Mucosa of stomach (tissue), 1 donor: ENCODE results near the gene MCF2L2.
A peak's percentile ranks its signal among the peaks of the same experiment; 100 is the strongest.
"Not testable (repeated sequence)": the region's sequence is repeated elsewhere in the genome, so short reads cannot be mapped to it uniquely, and the experiment has no call there.

Source experiments
- H3K27me3 ChIP-seq: one replicate; pipeline ENCODE4 v1.7.0; 2013; ENCODE audit warnings: mild to moderate bottlenecking, low read length; ENCODE audit not compliant: control insufficient read depth, insufficient read depth
- H3K36me3 ChIP-seq: one replicate; pipeline ENCODE4 v1.7.0; 2013; ENCODE audit warnings: low read length; ENCODE audit not compliant: control insufficient read depth, insufficient read depth
- H3K4me1 ChIP-seq: one replicate; pipeline ENCODE4 v1.7.0; 2013; ENCODE audit warnings: mild to moderate bottlenecking, low read length; ENCODE audit not compliant: control insufficient read depth, insufficient read depth
- H3K4me3 ChIP-seq: one replicate; pipeline ENCODE4 v1.7.0; 2013; ENCODE audit warnings: low read length
- H3K9ac ChIP-seq: one replicate; pipeline ENCODE4 v1.7.0; 2013; ENCODE audit warnings: mild to moderate bottlenecking, low read length, moderate library complexity
- H3K9me3 ChIP-seq: one replicate; pipeline ENCODE4 v1.7.0; 2013; ENCODE audit warnings: mild to moderate bottlenecking, low read length, moderate library complexity; ENCODE audit not compliant: control insufficient read depth
- donor health status: Pancreatic carcinoma.

Gene MCF2L2

DNA sequence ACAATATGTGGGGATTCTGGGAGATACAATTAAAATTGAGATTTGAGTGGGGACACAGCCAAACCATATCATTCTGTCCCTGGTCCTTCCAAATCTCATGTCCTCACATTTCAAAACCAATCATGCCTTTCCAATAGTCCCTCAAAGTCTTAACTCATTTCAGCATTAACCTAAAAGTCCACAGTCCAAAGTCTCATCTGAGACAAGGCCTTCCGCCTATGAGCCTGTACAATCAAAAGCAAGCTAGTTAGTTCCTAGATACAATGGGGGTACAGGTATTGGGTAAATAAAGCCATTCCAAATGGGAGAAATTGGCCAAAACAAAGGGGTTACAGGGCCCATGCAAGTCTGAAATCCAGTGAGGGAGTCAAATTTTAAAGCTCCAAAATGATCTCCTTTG lies 260.4 kb downstream of the MCF2L2 start:
- not testable (repeated sequence) for H3K4me3 ChIP-seq, H3K36me3 ChIP-seq, H3K4me1 ChIP-seq, H3K9ac ChIP-seq, H3K9me3 ChIP-seq, H3K27me3 ChIP-seq

DNA sequence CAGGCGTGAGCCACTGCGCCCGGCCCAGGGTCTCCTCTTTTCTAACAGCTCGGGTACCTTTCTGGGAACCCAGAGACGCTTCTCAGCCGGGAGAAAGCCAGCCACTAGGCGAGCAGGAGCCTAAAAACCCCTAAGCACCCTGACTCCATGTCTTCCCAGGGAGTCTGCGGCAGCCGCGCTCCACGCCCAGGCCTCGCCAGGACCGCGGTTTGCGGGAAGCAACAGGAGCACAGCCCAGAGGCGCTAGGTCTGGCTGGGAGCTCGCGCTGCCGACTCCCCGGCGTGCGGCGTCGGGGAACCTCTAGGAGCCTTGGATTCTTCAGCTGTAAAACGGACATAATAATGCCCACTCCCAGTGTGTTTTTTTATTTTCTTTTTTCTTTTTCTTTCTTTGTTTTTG lies 264.9 kb downstream of the MCF2L2 start:
- H3K4me1 ChIP-seq = no peaks in the 10 kb centered on the region
- no peaks in the 10 kb centered on the region for H3K9me3 ChIP-seq
- H3K27me3 ChIP-seq = peaks cover 9% of the 10 kb centered on the region
- H3K9ac ChIP-seq = no peak overlapping the region
- H3K36me3 ChIP-seq = no peaks in the 10 kb centered on the region
- H3K4me3 ChIP-seq = no peak overlapping the region

GRCh38 chr3:183161552-183162336 lies 266.7 kb downstream of the MCF2L2 start:
- H3K36me3 ChIP-seq = no peaks in the 10 kb centered on the region
- peak overlapping the region; percentile 58 for H3K4me3 ChIP-seq
- H3K4me1 ChIP-seq = no peaks in the 10 kb centered on the region
- no peaks in the 10 kb centered on the region for H3K9me3 ChIP-seq
- H3K9ac ChIP-seq = peak overlapping the region; percentile 26
- peaks cover 9% of the 10 kb centered on the region for H3K27me3 ChIP-seq

DNA sequence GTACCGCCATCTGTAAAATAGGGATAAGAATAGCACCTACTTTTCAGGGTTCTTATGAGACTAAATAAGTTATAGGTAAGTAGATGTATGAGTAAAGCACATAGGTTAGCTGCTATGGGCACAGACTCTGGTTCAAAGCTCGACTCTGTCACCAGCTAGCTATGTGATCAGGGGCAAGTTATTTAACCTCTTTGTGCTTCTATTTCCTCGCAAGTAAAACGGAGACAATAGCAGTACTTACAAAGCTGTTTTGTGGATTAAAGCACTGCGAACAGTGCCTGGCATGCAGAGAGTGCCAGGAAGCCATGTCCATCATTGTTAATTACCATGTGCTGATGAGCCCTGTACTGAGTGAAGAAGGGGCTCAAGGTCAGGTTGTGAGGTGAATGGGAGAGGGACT lies 267.8 kb downstream of the MCF2L2 start:
- H3K9me3 ChIP-seq = no peaks in the 10 kb centered on the region
- no peak overlapping the region for H3K9ac ChIP-seq
- H3K36me3 ChIP-seq = no peaks in the 10 kb centered on the region
- H3K4me1 ChIP-seq = no peaks in the 10 kb centered on the region
- peaks cover 9% of the 10 kb centered on the region for H3K27me3 ChIP-seq
- no peak overlapping the region for H3K4me3 ChIP-seq

GRCh38 chr3:183159333-183159732 lies 269.1 kb downstream of the MCF2L2 start:
- H3K36me3 ChIP-seq = no peaks in the 10 kb centered on the region
- no peaks in the 10 kb centered on the region for H3K9me3 ChIP-seq
- H3K4me3 ChIP-seq = no peak overlapping the region
- H3K9ac ChIP-seq = no peak overlapping the region
- H3K27me3 ChIP-seq = peaks cover 9% of the 10 kb centered on the region
- no peaks in the 10 kb centered on the region for H3K4me1 ChIP-seq

- Histone ChIP-seq H3K4me3 (no peak overlapping the region), H3K9ac (no peak overlapping the region), H3K36me3 (no peaks in the 10 kb centered on the region), H3K27me3 (peaks cover 9% of the 10 kb centered on the region), H3K9me3 (no peaks in the 10 kb centered on the region), H3K4me1 (no peaks in the 10 kb centered on the region)
These were observed 269.8 kb downstream of the MCF2L2 start for GRCh38 chr3:183158551-183159006.

- H3K4me3 ChIP-seq = no peak overlapping the region
- H3K9me3 ChIP-seq = no peaks in the 10 kb centered on the region
- H3K27me3 ChIP-seq = peaks cover 9% of the 10 kb centered on the region
- H3K4me1 ChIP-seq = no peaks in the 10 kb centered on the region
- H3K9ac ChIP-seq = no peak overlapping the region
- H3K36me3 ChIP-seq = no peaks in the 10 kb centered on the region
These were observed 270.3 kb downstream of the MCF2L2 start for GRCh38 chr3:183158113-183158512.

GRCh38 chr3:183156266-183156665 lies 272.2 kb downstream of the MCF2L2 start:
- H3K4me1 ChIP-seq = no peaks in the 10 kb centered on the region
- H3K9ac ChIP-seq = no peak overlapping the region
- H3K27me3 ChIP-seq = no peaks in the 10 kb centered on the region
- H3K4me3 ChIP-seq = no peak overlapping the region
- no peaks in the 10 kb centered on the region for H3K9me3 ChIP-seq
- no peaks in the 10 kb centered on the region for H3K36me3 ChIP-seq

DNA sequence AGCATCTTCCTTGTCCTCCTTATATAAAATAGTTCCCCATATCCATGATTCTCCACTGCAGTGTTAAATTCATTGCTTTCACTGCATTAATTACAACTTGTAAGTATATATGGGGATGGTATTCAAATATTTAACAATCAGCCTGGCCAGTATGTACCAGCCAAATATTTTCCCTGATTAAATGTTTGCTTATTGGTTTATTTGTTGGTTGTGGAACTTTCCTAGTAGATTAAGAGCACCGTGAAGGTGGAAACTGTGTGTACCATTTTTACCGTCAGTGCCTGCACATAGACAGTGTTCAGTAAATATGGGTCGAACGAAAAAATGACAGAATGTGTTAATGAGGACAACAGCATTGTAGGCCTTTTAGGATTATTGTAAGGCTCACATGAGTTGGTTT lies 272.9 kb downstream of the MCF2L2 start:
- Histone ChIP-seq H3K4me3 (no peak overlapping the region), H3K36me3 (no peaks in the 10 kb centered on the region), H3K9ac (no peak overlapping the region), H3K9me3 (no peaks in the 10 kb centered on the region), H3K27me3 (no peaks in the 10 kb centered on the region), H3K4me1 (no peaks in the 10 kb centered on the region)

DNA sequence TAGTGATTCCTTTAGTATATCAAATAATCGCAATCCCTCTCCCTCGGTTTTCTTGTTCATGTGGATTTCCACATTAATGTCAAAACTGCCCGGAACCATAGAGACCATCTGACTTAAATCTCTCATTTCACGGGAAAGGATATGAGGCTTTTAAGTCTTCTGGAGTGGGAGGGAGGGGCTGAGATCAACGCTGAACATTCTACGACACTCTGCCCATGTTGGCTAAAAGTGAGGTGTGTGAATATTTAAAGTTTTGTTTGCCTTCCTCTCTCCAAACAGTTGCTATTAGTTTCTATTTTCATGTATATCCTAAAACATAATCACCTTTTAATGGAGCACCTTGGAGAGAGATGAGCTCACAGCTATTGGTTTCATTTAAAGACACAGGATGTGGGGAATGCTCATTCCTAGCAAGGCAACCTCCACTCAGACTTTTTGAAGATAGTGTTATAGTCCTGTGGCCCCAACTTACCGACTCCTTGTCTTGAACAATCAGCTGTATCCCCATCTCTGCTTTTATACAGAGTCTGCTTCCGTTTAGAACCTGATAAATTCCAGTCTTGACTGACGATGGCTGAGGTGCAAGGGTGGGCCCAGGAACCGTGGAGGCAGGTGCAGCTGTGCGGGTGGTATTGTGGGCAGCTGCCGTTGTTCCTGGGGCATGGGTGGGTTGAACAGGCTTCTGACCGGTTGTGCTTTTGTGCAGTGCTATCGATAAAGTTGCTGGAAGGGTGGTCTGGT lies 275.0 kb downstream of the MCF2L2 start:
- no peaks in the 10 kb centered on the region for H3K36me3 ChIP-seq
- no peaks in the 10 kb centered on the region for H3K27me3 ChIP-seq
- H3K4me3 ChIP-seq = no peak overlapping the region
- no peak overlapping the region for H3K9ac ChIP-seq
- H3K4me1 ChIP-seq = no peaks in the 10 kb centered on the region
- no peaks in the 10 kb centered on the region for H3K9me3 ChIP-seq

GRCh38 chr3:183151821-183152351 lies 276.5 kb downstream of the MCF2L2 start:
- no peaks in the 10 kb centered on the region for H3K36me3 ChIP-seq
- H3K4me1 ChIP-seq = no peaks in the 10 kb centered on the region
- H3K9ac ChIP-seq = no peak overlapping the region
- H3K9me3 ChIP-seq = no peaks in the 10 kb centered on the region
- H3K4me3 ChIP-seq = no peak overlapping the region
- H3K27me3 ChIP-seq = no peaks in the 10 kb centered on the region

- no peaks in the 10 kb centered on the region for H3K36me3 ChIP-seq
- no peaks in the 10 kb centered on the region for H3K9me3 ChIP-seq
- H3K4me3 ChIP-seq = no peak overlapping the region
- no peaks in the 10 kb centered on the region for H3K4me1 ChIP-seq
- no peak overlapping the region for H3K9ac ChIP-seq
- H3K27me3 ChIP-seq = no peaks in the 10 kb centered on the region
These were observed 277.3 kb downstream of the MCF2L2 start for GRCh38 chr3:183151086-183151485.
